CD4-positive, alpha-beta T cell (primary cell): ENCODE results near the gene C11orf58. TPM values are rescaled to one million over a fixed set of nuclear protein-coding genes. Genes with fewer than 3 reads are reported as not detected.

Source experiments
- ATAC-seq: fragments of 200-7000 bp; cut with Tn5 transposase; one replicate; pipeline ENCODE4 v1.10.0; 2022; ENCODE audit warnings: mild to moderate bottlenecking; ENCODE audit not compliant: poor library complexity
- CTCF ChIA-PET: fragments of 350-600 bp; sonication (Branson Sonifier 250); formaldehyde crosslinking; loops from one replicate; lab custom pipeline; 2021; ENCODE audit warnings: antibody characterized with exemption, inconsistent platforms; lab: Charles Lee
- POLR2A ChIA-PET: fragments of 350-600 bp; sonication (Branson Sonifier 250); formaldehyde crosslinking; loops from one replicate; lab custom pipeline; 2021; ENCODE audit warnings: antibody characterized with exemption, inconsistent platforms; lab: Charles Lee
- DNase-seq, 14 experiments: peaks; one replicate each; pipeline ENCODE4 v3.0.0-alpha.2; 2013 to 2020; ENCODE audit warnings: mixed read lengths in 2 of 14
- H3K27ac ChIP-seq, 2 donors: one replicate each; pipeline versions ENCODE4 v1.5.1 to v1.7.0; 2013; ENCODE audit warnings: low read length in 2 of 2, low read depth in 1 of 2, mild to moderate bottlenecking in 1 of 2
- H3K27me3 ChIP-seq, 2 experiments: 1 replicate in 1 of 2; 2 replicates in 1 of 2; pipeline versions ENCODE4 v1.6.1 to v1.7.0; 2013; ENCODE audit warnings: low read length in 2 of 2, control low read depth in 1 of 2, mild to moderate bottlenecking in 1 of 2, moderate library complexity in 1 of 2; ENCODE audit not compliant: insufficient read depth in 2 of 2, control insufficient read depth in 1 of 2
- H3K36me3 ChIP-seq: one replicate; pipeline ENCODE4 v1.6.1; 2013; ENCODE audit warnings: low read length, control low read depth; ENCODE audit not compliant: insufficient read depth
- H3K4me1 ChIP-seq: one replicate; pipeline ENCODE4 v1.6.1; 2013; ENCODE audit warnings: low read length, control low read depth; ENCODE audit not compliant: insufficient read depth
- H3K4me3 ChIP-seq: one replicate; pipeline ENCODE4 v1.5.1; 2013; ENCODE audit warnings: mild to moderate bottlenecking, low read length, moderate library complexity
- H3K9me3 ChIP-seq, 2 experiments: 1 replicate in 1 of 2; 2 replicates in 1 of 2; pipeline versions ENCODE4 v1.6.1 to v1.7.0; 2013; ENCODE audit warnings: low read length in 2 of 2, mild to moderate bottlenecking in 2 of 2, control low read depth in 1 of 2, moderate library complexity in 1 of 2; ENCODE audit not compliant: control insufficient read depth in 1 of 2, insufficient read depth in 1 of 2
- H3K27ac Mint-ChIP-seq: one replicate; pipeline ENCODE4 v1.8.0; 2020; ENCODE audit warnings: mixed read lengths
- H3K27me3 Mint-ChIP-seq: one replicate; pipeline ENCODE4 v1.8.0; 2021; ENCODE audit warnings: mixed read lengths
- H3K36me3 Mint-ChIP-seq: one replicate; pipeline ENCODE4 v1.8.0; 2021; ENCODE audit warnings: low read depth, mixed read lengths
- H3K4me1 Mint-ChIP-seq: one replicate; pipeline ENCODE4 v1.8.0; 2021; ENCODE audit warnings: low read depth, mixed read lengths
- H3K4me3 Mint-ChIP-seq: one replicate; pipeline ENCODE4 v1.8.0; 2020; ENCODE audit warnings: mild to moderate bottlenecking, mixed read lengths
- H3K9me3 Mint-ChIP-seq: one replicate; pipeline ENCODE4 v1.8.0; 2020; ENCODE audit warnings: mixed read lengths
- CTCF ChIP-seq: fragments of 200-600 bp; IDR thresholded peaks from one replicate; pipeline ENCODE4 v1.8.0; 2022; ENCODE audit warnings: antibody characterized with exemption, mild to moderate bottlenecking
- intact Hi-C, 2 experiments: fragments of 100-400 bp; cut with DNase I in 1 of 2; cut with micrococcal nuclease in 1 of 2; formaldehyde crosslinking; loops; one replicate each; pipeline versions ENCODE4 v1.15.1 to v1.9.0; 2023 to 2025; cut with DNase I, micrococcal nuclease
- total RNA-seq, 174 experiments: library from RNA in 2 of 174; stranded (reverse) in 2 of 174; gene quantifications; one replicate each; pipeline ENCODE4 v1.2.3 and lab custom pipeline; 2021 to 2026

Gene C11orf58
- total RNA-seq, 2 experiments from 2014 or later = 145 to 150 TPM

- Histone ChIP-seq H3K9me3 (no peaks in the 10 kb centered on the region), H3K4me1 (no peaks in the 10 kb centered on the region), H3K27ac (no peak overlapping the region), H3K36me3 (no peaks in the 10 kb centered on the region), H3K4me3 (no peak overlapping the region), H3K27me3 (no peaks in the 10 kb centered on the region)
- Mint-ChIP-seq H3K36me3 (no peaks in the 10 kb centered on the region), H3K4me1 (no peaks in the 10 kb centered on the region), H3K27ac (no peak overlapping the region), H3K4me3 (no peak overlapping the region), H3K27me3 (peaks cover 12% of the 10 kb centered on the region), H3K9me3 (no peaks in the 10 kb centered on the region)
- DNase-seq = no peak
- ATAC-seq = no peak
- intact Hi-C loops = no loop called here
- no peak for TF ChIP-seq CTCF
- ChIA-PET POLR2A (no interaction called here), CTCF (no interaction called here)
These were observed 24.9 kb upstream of the C11orf58 start for GRCh38 chr11:16713594-16713993.

GRCh38 chr11:16722581-16723344 lies 15.7 kb upstream of the C11orf58 start:
- CTCF ChIA-PET = no interaction called here
- Mint-ChIP-seq H3K27me3 (peaks cover 5% of the 10 kb centered on the region), H3K4me1 (no peaks in the 10 kb centered on the region), H3K27ac (no peak overlapping the region), H3K9me3 (no peaks in the 10 kb centered on the region), H3K4me3 (no peak overlapping the region), H3K36me3 (no peaks in the 10 kb centered on the region)
- ATAC-seq (no peak), DNase-seq (no peak)
- H3K4me1 ChIP-seq = no peaks in the 10 kb centered on the region
- no peaks in the 10 kb centered on the region for H3K27me3 ChIP-seq
- POLR2A ChIA-PET = no interaction called here
- no peaks in the 10 kb centered on the region for H3K36me3 ChIP-seq
- H3K4me3 ChIP-seq = no peak overlapping the region
- no peak for TF ChIP-seq CTCF
- H3K9me3 ChIP-seq = no peaks in the 10 kb centered on the region
- intact Hi-C loops = no loop called here
- no peak overlapping the region for H3K27ac ChIP-seq

GRCh38 chr11:16727806-16728205 lies 10.6 kb upstream of the C11orf58 start:
- H3K4me1 Mint-ChIP-seq = no peaks in the 10 kb centered on the region
- Histone ChIP-seq H3K4me1 (no peaks in the 10 kb centered on the region), H3K4me3 (no peak overlapping the region), H3K27ac (no peak overlapping the region), H3K36me3 (no peaks in the 10 kb centered on the region), H3K27me3 (no peaks in the 10 kb centered on the region), H3K9me3 (no peaks in the 10 kb centered on the region)
- H3K4me3 Mint-ChIP-seq = no peak overlapping the region
- no peak for TF ChIP-seq CTCF
- no peak overlapping the region for H3K27ac Mint-ChIP-seq
- no peaks in the 10 kb centered on the region for H3K36me3 Mint-ChIP-seq
- POLR2A ChIA-PET = no interaction called here
- intact Hi-C loops = no loop called here
- peaks cover 2% of the 10 kb centered on the region for H3K9me3 Mint-ChIP-seq
- peaks cover 12% of the 10 kb centered on the region for H3K27me3 Mint-ChIP-seq
- CTCF ChIA-PET = no interaction called here
- ATAC-seq = no peak
- DNase-seq = no peak
